Loucy (cell line): ENCODE results near the gene NEDD4.

ENCODE experiments used
- CTCF ChIP-seq: fragments of 200-600 bp; sonication (generic); conservative IDR thresholded peaks from 2 replicates; pipeline ENCODE4 v1.5.1; 2014; ENCODE audit warnings: mild to moderate bottlenecking, antibody characterized with exemption, low read length
- EZH2phosphoT487 ChIP-seq: fragments of 200-600 bp; IDR thresholded peaks from 2 replicates; pipeline ENCODE4 v1.6.1; 2018; ENCODE audit warnings: antibody characterized with exemption, mild to moderate bottlenecking, moderate library complexity, borderline replicate concordance

GRCh38 chr15:55894399-55894965 lies 98.9 kb downstream of the NEDD4 start:
- no peak for TF ChIP-seq CTCF
- no peak for TF ChIP-seq EZH2phosphoT487
